A204.1 (cell line): ENCODE measurements around the gene CDC42BPB.
"Not testable (repeated sequence)": the region's sequence is repeated elsewhere in the genome, so short reads cannot be mapped to it uniquely, and the experiment has no call there.

Experiments used
- FAIRE-seq: peaks from 2 replicates; lab custom pipeline; 2012; peaks lifted over from hg19 to GRCh38; lab: Jason Lieb, UNC

The CDC42BPB gene

GRCh38 chr14:102926840-102927239, 130.5 kb downstream of the CDC42BPB start:
- FAIRE-seq, result not testable (repeated sequence)

GRCh38 chr14:102926104-102926503, 131.2 kb downstream of the CDC42BPB start:
- no peak for FAIRE-seq

DNA sequence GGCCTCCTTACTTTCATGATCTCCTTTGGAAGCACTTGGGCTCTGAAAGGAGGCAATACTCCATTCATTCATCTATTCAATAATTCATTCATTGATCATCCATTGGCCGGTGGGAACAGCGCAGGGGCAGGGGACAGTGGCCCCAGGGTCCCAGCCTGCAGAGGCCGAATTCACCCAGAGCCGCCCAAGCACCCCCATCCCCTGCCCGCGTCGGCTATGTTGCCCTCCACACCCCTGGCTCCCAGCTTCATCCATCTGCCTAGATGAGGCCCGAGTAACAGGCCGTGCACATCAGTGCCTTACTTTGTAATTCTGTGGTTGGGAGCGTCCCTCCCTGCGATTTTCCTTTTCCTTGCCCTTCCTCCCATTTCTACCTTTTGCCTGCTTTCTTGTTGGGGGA, 131.7 kb downstream of the CDC42BPB start:
- FAIRE-seq, result no peak

DNA sequence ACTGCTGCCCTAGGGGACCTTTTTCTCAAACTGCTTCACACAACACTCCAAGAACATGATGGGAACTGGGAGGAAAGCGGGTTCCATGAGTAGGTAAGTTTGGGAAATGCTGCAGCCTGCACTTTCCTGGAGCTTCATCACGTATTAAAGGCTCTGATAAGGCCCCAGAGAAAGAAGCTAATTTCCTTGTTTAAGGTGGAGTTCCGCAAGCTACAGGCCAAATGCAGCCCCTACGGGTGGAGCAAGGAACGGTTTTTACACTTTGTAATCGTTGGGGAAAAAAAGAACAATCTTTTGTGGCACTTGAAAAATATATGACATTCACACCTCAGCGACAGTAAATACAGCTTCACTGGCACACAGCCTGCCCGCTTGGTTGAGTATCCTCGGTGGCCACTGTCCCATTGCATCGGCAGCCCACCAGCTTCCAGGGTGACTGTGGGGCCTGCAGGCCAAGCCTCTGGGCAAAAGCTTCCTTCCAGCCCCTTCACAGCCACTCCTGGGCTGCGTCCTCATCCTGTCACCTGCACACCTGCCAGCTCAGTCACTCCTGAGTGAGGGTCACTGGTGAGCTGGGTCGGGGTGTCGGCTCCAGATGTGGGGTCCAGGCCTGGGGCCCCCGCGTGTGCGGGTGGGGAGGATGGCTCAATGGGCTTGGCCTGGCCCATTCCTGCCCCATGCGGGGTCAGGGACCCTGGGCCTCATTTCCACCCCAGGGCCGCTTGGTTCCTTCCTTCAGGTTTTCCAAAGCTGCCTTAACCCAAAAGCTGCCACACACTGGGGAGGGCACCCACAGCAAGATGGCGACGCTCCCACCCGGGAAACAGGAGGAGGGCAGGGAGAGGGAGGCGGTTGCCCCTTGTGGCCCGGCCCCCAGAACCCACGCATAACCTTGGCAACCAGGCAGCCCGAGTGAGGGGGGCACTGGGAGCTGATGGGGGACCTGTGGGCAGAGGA, 132.4 kb downstream of the CDC42BPB start:
- FAIRE-seq, result no peak

DNA sequence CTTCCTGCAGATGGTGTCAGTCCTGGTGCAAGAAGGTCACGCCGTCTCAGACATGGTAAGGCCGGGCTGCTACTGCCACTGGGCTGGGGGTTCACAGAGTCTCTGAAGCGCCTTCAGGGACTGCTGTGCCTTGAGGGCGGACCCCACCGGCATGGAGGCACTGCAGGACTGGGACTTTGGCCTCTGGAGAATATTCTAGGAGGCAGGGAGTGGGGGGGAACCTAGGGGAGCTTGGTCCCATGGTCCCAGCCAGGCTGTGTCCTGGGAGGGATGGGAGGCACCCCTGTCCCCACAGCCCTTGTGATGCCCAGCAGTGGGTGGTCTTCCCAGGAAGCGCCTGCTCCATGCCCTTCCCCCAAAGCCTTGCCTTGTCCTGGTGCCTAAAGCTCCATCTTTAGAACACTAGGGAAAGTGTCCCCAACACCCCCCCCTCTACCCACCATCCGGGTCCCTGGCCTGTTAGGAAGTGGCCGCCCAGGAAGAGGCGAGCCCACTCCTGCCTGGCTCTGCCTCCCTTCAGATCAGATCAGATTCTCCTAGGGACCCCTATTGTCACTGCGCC, 133.3 kb downstream of the CDC42BPB start:
- FAIRE-seq, result no peak

- FAIRE-seq, result no peak
Observed at GRCh38 chr14:102923201-102923924, 134.0 kb downstream of the CDC42BPB start.

DNA sequence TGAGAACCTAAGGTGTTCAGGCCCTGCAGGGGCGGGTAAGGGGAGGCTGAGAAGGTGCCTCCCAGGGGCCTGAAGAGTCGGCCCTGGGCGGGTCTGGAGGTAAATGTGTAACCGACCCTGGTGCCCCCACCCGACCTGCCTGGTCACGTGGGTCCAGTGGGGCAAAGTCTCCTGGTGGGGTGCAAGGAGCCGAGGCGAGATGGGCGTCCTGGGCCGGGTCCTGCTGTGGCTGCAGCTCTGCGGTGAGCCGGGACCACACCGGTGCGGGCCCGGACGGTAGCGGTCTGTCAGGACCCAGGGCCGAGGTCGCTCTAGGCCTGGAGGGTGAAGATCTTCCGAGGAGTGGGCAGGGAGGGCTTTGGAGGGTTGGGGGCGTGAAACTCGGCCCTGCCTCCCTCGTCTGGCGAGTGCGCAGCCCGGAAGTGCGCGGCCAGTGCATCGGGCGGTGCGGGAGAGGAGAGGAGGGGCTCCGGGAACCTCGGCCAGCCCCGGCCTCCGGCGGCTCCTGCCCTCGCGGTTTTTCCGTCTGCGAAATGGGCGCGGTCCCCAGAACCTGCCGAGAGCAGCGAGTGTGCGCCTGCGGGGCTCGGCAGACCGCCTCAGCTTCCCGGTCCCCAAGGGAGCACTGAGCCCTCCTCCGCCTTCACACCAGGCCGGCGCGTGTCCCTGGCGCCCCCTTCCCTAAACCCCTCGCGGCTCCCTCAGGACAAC, 134.7 kb downstream of the CDC42BPB start, which contains the start of gene AMN:
Gene AMN (plus strand): TSS at position 174 of the 711 bp plus-strand sequence. CDS start 26 bp downstream, at position 200.
- FAIRE-seq, result no peak

DNA sequence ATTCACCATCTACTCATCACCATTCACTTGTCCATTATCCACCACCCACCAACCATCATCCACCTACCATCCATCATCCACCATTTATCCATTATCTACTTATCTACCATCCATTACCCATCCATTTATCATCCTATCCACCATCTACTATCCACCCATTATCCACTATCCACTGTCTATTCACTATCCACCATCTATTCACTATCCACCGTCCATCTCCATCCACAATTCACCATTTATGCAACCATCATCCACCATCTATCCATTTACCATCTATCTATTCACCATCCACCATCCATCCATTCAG, 136.4 kb downstream of the CDC42BPB start:
- no peak for FAIRE-seq

- FAIRE-seq, result no peak
Observed at GRCh38 chr14:102920273-102920997, 136.9 kb downstream of the CDC42BPB start.

DNA sequence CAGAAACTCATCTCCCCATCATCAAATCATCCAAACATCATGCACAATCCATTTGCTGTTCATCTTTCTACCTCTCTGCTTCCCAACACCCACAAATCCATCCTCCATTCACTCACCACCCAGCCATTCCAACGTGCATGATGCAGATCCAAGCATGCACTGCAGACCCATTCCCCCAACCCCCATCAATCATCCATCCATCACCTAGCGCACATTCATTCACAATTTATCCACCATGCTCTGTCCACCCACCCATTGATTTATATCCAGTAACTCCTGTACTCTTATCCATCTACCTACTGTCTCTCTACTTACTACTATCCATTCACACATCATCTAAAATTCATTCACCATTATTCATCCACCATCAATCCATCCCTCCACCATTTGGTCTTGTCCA, 138.9 kb downstream of the CDC42BPB start:
- FAIRE-seq, result no peak

- no peak for FAIRE-seq
Observed at GRCh38 chr14:102917469-102918211, 139.7 kb downstream of the CDC42BPB start.

- FAIRE-seq, result no peak
Observed at GRCh38 chr14:102917056-102917385, 140.3 kb downstream of the CDC42BPB start.

DNA sequence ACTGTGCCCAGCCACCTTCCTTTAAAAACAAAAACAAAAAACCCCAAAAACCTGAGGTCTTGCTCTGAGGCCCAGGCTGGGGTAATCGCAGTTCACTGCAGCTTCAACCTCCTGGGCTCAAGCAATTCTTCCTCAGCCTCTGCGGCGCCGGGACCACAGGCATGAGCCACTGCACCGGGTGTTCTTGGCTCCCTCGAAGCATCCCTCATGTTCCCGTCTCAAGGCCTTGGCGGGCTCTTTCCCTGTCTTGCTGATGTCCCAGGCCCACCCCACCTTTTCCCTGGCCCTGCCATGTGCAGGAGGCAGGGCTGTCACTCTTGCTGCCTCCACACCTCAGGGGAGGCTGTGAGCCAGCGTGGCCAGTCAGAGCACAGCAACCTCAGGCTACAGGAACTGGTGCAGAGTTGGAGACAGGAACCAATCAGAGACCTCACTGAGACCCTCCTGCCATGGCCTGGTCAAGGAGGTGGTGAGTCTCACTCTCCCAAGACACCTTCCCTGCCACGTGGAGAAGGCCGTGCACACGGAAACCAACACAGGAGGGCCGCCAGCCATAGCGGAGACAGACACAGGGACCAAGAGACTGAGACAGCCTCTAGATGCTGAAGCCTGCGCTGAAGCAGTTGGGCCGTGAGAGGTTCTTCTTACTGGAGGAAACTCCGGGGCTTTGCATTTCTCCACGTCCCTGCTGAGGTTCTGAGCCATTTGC, 140.8 kb downstream of the CDC42BPB start:
- no peak for FAIRE-seq

DNA sequence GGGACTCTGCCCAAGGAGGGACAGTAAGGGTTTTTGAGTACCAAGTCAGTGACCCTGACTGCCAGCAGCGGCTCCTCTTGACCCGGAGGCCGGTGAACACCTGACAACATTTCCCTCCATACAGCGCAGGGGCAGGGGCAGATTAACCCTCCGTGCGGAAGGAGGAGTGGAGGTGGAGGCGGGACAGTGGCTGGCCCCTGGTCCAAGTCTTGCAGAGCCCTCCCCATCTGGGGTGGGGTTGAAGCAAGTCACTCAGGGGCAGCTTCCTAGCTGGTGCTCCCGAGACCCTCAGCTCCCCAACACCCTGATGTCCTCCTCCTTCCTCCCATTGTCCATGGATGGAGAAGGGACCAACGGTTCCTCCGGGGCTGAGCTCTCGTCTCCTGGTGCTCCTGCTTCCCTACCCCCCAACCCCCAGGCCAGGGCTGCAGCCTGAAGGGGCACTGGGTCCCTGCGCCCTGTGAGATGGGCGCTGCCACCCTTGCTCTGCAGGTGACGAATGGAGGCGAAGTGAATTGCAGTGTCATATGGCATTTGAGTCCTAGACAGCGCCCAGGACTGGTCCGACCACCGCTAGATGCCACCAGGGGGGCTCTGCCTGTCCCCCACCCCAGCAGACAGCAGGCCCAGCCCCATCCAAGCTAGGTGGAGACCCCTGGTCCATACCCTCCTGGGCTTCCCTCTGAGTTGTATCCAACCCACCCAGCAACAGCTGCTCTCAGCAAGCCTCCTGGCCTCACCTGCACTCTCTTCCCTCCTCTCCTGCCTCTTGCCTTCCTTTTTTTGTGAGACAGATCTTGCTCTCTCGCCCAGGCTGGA, 141.8 kb downstream of the CDC42BPB start:
- FAIRE-seq, result no peak

DNA sequence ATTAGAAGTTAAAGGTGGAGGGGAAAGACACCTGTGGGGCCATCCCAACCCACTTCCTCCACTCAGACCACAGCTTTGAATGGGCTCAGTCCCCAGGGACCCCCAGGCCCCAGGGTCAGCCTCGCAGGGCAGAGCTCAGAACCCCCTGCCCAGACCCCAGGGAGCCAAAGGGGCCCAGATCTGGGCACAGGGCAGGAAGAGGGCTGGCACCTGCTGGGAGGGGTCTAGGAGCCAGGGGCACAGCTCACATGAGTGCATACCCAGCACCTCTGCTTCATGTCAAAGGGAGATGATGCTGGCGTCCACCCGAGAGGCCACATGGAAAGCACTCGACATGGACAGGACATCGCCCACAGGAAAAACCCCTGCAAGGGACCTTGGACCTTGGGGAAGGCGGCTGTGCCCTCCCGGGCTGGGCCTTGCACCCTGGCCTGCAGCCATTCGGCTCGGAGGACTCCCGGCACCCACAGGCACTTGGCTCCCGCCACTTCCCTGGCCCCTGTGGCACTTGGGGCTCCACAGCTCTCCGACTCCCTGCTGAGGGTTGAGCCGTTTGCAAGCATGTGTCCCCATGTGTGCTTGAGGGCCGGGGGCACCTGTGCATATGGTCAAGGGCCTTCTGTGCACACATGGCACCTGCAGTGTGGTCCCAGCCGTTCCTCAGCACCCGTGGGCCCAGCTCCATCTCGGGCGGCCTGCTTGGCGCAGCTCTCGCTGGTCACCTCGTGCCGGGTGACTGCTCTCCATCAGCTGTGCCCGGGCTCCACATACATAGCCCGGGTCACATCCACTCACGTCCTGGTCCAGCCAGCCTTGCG, 142.7 kb downstream of the CDC42BPB start:
- FAIRE-seq, result no peak

DNA sequence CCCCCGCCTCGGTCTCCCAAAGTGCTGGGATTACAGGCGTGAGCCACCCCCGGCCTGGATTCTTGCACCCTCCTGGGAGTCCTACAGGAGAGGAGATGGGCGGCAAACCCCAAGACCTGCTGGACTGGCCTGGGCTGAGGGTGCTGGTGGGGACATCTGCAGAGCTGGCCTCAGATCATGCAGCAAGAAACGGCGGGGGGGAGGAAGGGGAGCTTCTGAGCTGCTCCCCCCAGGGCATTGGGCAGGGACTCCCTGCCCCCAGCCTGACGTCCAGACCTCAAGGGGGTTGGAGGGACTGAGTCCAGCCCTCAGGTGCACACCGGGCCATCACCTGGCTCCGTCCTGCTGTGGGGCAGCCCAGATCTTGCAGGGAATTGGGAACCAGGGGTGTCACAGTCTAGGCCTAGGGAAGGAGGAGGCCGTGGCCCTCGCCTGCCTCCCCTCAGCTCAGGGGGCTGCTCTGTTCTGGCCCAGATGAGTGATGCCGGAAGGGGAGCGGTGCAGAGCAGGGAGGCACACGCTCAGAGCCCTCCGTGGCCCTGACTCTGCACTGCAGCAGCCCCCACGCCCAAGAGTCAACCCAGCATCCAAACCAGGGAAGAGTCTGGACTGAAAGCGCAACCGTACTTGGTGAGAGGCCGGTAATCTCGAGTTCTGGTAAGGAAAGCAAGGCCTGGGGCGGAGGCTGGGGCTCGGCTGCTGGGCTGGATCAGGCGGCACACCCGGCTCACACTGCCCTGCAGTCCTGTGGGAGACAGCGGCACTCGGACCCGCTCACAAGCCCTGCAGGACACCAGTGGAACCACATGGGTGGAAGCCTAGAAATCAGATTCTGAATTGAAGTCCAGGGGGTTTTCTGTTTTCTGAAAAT, 143.8 kb downstream of the CDC42BPB start:
- no peak for FAIRE-seq

- FAIRE-seq, result no peak
Observed at GRCh38 chr14:102911991-102912761, 145.2 kb downstream of the CDC42BPB start.
